ENCODE results near the gene PLD2.

PLD2 gene

DNA sequence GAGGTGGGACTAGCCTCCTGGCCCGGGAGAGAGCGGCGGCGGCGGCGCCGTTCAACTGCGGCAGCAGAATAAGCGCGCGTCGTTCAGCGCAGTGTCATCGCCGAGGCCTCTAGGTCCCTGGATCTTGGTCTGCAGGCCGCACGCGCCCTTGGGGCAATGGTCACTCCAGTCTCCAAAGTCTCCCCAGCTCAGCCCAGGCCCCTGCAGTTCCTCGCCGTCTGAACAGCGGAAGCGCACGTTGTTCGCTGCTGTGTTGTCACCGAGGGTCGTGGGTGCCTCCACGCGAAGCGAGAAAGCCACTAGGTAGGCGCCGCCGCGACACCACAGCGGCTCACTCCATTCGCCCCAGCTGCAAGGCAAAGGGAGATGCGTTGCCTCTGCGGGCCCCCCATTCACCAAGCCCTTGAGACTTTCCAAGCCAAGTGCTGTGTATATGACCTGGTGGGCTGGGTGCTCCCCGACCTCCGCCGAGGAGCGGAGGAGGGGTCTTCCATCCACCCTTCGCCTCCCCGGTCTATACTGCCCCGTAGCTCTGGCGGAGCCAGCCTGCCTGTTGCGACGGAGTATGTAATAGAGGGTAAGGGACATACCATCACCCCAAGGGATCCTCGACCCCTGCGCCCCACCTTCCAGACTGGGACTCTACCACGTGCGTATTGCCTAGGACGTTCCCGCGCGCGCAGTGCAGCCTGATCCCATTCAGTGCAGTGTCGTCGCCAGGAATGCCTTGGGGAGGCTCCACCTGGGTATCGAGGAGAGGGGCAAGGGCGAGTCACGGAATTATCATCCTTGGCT lies 21.4 kb upstream of the PLD2 start:
- DNase-seq (ENCODE audit: low read depth in 1 of 2, low spot score in 1 of 2), result no peak
- no peak for TF ChIP-seq JUND (IDR thresholded peaks at IDR 0.05; ENCODE audit: low read depth)
- in situ Hi-C loops (cut with HindIII; ENCODE audit: low pct_unique_long_range_greater_than_20kb, low sequenced_read_pairs), result no loop called here

DNA sequence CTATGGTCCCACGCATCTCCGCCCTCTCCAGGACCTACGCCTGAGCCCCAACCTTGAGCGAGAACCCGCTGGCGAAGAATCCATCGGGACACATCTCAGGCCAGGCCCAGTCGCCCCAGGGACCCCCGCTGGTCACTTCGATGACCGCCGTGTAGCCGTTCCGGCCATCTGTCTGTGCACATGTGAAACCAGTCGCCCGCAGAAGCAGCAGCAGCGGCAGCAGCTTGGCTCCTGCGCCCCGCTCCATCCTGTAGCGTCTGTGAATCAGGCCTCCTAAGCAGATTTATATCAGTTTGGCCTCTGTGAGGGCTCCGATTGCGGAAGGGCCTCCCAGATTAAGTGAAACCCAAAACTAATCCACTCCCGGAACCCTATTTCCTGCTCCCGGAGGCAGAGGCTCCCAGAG lies 20.8 kb upstream of the PLD2 start, which contains the start of gene VMO1:
Gene VMO1, minus strand, starts transcription at position 259 of the 406 bp plus-strand sequence. Its CDS starts 12 bp downstream, at position 247.
- TF ChIP-seq JUND (IDR thresholded peaks at IDR 0.05; ENCODE audit: low read depth), result no peak
- in situ Hi-C loops (cut with HindIII; ENCODE audit: low pct_unique_long_range_greater_than_20kb, low sequenced_read_pairs), result no loop called here
- no peak for DNase-seq (ENCODE audit: low read depth in 1 of 2, low spot score in 1 of 2)

DNA sequence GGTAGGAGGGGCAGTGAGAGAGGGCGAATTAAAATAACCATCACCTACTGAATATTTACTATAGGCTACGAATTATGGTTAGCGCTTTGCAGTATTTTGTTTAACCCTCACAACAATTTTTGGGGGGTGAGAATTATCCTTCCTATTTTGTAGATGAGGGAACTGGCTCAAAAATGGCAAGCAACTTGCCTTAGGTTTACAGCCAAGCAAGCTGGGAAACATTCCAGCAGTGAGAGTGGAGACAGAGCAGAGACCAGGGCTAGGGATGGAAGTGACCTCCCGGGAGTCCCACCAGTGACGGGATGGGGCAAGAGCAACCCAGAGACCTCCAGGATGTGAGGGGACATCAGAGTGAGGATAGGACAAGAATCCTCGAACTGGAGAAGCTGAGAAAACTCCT lies 20.4 kb upstream of the PLD2 start:
- in situ Hi-C loops (cut with HindIII; ENCODE audit: low pct_unique_long_range_greater_than_20kb, low sequenced_read_pairs), result no loop called here
- DNase-seq (ENCODE audit: low read depth in 1 of 2, low spot score in 1 of 2), result no peak
- TF ChIP-seq JUND (IDR thresholded peaks at IDR 0.05; ENCODE audit: low read depth), result no peak

DNA sequence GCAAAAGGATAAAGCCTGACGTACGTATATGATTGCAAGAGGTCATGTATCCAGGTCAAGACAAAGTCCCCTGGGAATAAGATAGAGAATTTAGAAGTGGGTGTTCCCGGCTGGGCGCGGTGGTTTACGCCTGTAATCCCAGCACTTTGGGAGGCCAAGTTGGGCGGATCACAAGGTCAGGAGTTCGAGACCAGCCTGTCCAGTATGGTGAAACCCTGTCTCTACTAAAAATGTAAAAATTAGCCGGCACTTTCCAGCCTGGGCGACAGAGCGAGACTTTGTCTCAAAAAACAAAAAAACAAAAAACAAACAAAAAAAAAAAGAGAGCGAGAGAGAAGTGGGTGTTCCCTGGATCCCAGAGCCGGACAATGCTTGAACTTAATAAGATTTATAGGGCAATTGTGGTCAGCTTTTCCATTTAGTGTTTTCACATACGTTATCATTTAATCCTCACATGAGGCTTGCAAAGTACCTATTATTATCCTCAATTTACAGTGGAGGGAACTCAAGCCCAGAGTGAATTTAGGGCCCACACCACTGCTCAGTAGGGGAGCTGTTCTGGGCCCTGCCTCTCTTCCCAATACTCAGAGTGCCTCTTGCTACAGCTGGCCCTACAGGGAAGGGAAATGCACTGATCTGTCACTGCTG lies 18.7 kb upstream of the PLD2 start:
- DNase-seq (ENCODE audit: low read depth in 1 of 2, low spot score in 1 of 2), result no peak
- in situ Hi-C loops (cut with HindIII; ENCODE audit: low pct_unique_long_range_greater_than_20kb, low sequenced_read_pairs), result no loop called here
- no peak for TF ChIP-seq JUND (IDR thresholded peaks at IDR 0.05; ENCODE audit: low read depth)

DNA sequence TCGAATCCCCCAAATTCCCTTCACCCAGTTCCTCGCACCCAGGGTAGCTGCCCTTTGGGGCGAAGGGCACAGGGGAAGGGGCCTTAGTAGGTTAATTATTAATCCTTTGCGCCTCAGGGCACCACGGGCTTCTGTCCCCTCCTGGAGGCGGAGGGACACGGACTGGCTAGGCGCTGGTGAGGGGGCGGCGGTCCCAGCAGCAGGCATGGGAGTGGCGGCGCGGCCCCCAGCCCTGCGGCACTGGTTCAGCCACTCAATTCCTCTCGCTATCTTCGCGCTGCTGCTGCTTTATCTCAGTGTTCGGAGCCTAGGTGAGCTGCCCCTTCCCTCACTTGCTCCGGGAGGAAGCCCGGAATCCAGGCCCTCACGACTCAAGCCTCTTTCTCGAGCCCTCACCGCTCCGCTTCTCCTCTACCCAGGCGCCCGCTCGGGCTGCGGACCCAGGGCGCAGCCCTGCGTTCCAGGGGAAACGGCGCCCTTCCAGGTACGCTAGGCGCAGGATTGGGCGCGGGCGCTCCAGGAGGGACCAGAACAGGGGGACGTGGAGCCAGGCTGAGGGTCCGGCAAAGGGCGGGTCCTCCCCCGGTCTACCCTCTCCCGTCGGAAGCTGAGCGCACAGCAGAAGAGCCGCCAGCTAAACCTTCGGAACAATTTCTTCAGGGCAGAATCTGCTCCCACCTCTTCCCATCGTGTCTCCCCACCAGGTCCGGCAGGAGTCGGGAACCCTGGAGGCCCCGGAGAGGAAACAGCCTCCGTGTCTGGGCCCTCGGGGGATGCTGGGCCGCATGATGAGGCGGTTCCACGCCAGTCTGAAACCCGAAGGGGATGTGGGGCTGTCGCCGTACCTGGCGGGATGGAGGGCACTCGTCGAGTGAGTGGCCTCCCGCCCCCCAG lies 17.9 kb upstream of the PLD2 start, which contains the start of gene GLTPD2:
Gene GLTPD2, plus strand, starts transcription at position 158 of the 894 bp plus-strand sequence. Its CDS starts 48 bp downstream, at position 206.
- DNase-seq (ENCODE audit: low read depth in 1 of 2, low spot score in 1 of 2), result no peak
- TF ChIP-seq JUND (IDR thresholded peaks at IDR 0.05; ENCODE audit: low read depth), result no peak
- in situ Hi-C loops (cut with HindIII; ENCODE audit: low pct_unique_long_range_greater_than_20kb, low sequenced_read_pairs), result no loop called here

DNA sequence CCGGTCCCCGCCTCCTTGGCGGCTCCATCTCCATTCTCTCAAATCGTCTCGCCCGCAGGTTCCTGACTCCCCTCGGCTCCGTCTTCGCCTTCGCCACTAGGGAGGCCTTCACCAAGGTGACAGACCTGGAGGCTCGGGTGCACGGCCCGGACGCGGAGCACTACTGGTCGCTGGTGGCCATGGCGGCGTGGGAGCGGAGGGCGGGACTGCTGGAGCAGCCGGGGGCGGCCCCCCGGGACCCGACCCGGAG lies 17.3 kb upstream of the PLD2 start:
- DNase-seq (ENCODE audit: low read depth in 1 of 2, low spot score in 1 of 2), result no peak
- TF ChIP-seq JUND (IDR thresholded peaks at IDR 0.05; ENCODE audit: low read depth), result no peak
- in situ Hi-C loops (cut with HindIII; ENCODE audit: low pct_unique_long_range_greater_than_20kb, low sequenced_read_pairs), result no loop called here

DNA sequence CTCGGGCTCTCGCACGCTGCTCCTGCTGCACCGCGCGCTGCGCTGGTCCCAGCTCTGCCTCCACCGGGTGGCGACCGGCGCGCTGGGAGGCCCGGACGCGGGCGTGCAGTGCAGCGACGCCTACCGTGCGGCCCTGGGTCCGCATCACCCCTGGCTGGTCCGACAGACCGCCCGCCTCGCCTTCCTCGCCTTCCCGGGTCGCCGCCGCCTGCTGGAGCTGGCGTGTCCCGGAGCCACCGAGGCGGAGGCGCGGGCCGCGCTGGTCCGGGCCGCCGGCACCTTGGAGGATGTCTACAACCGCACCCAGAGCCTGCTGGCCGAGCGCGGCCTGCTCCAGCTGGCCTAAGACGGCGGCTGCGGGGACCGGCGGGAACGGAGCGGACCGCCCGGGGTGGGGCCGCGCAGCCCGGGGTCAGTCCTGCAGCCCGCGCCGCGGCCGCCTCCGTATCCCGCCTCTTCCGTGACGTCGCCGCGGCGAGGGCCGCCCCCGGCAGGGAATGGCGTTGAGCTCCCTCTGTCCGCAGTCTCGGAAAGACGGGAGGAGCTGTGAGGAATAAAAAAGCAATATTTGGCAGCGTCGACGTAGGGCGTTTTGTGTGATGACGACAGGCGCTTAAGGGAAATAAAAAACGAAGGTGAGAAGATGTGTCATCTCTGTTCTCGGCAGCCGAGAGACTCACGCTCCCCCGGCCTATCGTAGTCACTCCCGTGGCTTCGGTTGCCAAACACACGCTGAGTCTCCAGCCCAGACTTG lies 16.8 kb upstream of the PLD2 start:
- DNase-seq (ENCODE audit: low read depth in 1 of 2, low spot score in 1 of 2), result peak; percentile 86 to 88
- TF ChIP-seq JUND (IDR thresholded peaks at IDR 0.05; ENCODE audit: low read depth), result no peak
- in situ Hi-C loops (cut with HindIII; ENCODE audit: low pct_unique_long_range_greater_than_20kb, low sequenced_read_pairs), result no loop called here

DNA sequence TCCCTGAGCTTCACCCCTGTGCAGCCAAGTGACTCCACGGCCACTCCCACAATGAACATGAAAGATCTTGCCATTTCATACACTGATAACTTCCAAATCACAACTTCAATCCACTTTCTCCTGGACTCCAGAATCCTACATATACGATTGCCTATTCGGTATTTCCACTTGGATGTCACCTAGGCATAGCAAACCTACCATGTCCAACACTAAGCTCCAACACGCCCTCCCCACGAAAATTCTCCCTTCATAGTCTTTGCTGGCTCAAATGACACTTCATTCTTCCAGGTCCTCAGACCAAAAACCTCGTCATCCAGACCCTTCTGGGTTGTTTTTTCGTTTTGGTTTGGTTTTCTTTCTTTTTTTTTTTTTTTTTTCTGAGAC lies 16.3 kb upstream of the PLD2 start:
- in situ Hi-C loops (cut with HindIII; ENCODE audit: low pct_unique_long_range_greater_than_20kb, low sequenced_read_pairs), result no loop called here
- no peak for TF ChIP-seq JUND (IDR thresholded peaks at IDR 0.05; ENCODE audit: low read depth)
- DNase-seq (ENCODE audit: low read depth in 1 of 2, low spot score in 1 of 2), result no peak

DNA sequence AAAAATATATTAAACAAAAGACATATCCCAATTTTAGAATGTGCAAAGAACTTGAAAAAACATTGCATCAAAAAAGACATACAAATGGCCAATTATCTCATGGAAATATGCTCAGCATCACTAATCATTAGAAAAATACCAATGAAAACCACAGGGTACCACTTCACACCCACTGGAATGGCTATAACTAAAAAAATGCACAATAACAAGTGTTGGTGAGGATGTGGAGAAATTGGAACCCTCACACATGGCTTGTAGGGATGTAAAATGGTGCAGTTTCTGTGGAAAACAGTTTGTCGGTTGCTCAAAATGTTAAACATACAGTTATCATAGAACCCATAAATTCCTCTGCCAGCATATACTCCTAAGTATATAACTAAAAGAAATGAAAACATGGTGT lies 11.8 kb upstream of the PLD2 start:
- TF ChIP-seq JUND (IDR thresholded peaks at IDR 0.05; ENCODE audit: low read depth), result no peak
- DNase-seq (ENCODE audit: low read depth in 1 of 2, low spot score in 1 of 2), result no peak
- in situ Hi-C loops (cut with HindIII; ENCODE audit: low pct_unique_long_range_greater_than_20kb, low sequenced_read_pairs), result no loop called here

DNA sequence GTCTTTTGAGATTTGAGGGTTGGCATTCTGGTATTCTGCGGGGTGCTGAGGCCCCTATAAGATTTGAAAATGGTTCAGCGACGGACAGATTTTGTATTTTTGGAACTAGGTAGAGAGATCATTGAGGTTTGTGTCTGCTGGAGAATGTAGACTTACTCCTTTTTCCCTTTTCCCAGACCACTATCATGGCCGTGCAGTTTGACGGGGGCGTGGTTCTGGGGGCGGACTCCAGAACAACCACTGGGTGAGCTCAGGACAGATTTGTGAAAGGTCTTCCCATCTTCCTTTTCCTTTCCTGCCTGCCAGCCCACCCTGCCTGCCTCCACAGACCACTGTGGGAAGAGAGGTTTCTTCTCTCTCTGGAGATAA lies 10.4 kb upstream of the PLD2 start:
- no peak for TF ChIP-seq JUND (IDR thresholded peaks at IDR 0.05; ENCODE audit: low read depth)
- in situ Hi-C loops (cut with HindIII; ENCODE audit: low pct_unique_long_range_greater_than_20kb, low sequenced_read_pairs), result no loop called here
- DNase-seq (ENCODE audit: low read depth in 1 of 2, low spot score in 1 of 2), result no peak

DNA sequence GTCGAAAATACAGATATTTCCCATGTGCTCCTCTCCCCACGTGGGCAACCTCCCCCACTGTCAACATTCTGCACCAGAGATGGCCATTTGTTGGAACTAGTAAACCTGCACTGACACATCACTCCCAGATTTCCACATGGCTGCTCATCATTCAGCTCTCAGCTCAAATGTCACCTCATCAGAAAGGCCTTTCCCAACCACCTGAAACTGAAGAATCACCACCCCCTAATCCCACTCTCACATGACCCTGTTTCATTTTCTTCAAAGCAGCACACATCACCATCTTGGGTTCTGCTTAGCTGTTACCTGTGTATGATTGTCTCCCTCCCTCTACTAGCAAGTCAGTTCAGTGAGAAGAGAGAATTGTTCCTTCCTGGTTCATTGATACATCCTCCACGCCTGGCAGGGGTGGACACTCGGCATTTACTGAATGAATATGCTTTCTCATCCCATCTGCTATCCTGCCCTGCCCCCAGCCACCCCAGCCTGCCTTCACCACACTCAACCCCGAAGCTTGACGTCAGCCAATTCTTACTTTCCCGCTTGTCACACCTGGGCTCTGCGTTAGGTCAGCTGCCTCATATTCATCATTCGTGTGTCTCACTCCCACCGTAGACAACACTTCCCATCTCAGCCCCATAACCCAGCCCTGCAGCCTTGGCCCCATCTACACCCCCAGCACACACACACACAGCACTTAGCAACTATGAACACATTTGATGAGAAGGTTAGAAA lies 6.3 kb upstream of the PLD2 start:
- in situ Hi-C loops (cut with HindIII; ENCODE audit: low pct_unique_long_range_greater_than_20kb, low sequenced_read_pairs), result no loop called here
- DNase-seq (ENCODE audit: low read depth in 1 of 2, low spot score in 1 of 2), result no peak
- no peak for TF ChIP-seq JUND (IDR thresholded peaks at IDR 0.05; ENCODE audit: low read depth)

DNA sequence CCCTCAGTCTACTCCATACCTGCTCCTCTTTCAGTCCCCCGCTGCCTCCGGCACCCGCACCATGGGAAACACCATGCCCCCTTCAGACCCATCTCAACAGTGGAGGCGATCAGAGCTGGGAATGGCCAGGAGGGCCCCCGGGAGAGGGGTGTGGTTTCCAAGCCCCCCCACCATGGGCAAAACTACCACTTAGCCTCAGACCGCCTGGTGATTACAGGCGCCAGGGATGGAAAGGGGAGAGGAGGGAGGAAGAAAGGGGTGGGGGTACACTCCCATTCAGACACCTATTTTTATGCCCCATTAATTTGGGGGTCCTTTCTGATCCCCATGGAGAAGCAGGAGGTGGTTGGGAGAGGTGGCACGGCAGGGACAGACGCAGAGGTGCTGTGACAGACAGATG lies 4.7 kb upstream of the PLD2 start, which contains the start of gene C17orf114:
Gene C17orf114, minus strand, starts transcription at position 101 of the 400 bp plus-strand sequence.
- DNase-seq (ENCODE audit: low read depth in 1 of 2, low spot score in 1 of 2), result no peak
- in situ Hi-C loops (cut with HindIII; ENCODE audit: low pct_unique_long_range_greater_than_20kb, low sequenced_read_pairs), result no loop called here
- no peak for TF ChIP-seq JUND (IDR thresholded peaks at IDR 0.05; ENCODE audit: low read depth)

Measured in T47D (cell line).